ENCODE results near the gene COL18A1. TPM values are rescaled to one million over a fixed set of nuclear protein-coding genes. Genes with fewer than 3 reads are reported as not detected.

Gene COL18A1
- total and polyA plus RNA-seq, 2 of the 8 experiments (the other 6 are each of a cell fraction or from before 2014, with no cell fraction given), result 145 to 201 TPM

DNA sequence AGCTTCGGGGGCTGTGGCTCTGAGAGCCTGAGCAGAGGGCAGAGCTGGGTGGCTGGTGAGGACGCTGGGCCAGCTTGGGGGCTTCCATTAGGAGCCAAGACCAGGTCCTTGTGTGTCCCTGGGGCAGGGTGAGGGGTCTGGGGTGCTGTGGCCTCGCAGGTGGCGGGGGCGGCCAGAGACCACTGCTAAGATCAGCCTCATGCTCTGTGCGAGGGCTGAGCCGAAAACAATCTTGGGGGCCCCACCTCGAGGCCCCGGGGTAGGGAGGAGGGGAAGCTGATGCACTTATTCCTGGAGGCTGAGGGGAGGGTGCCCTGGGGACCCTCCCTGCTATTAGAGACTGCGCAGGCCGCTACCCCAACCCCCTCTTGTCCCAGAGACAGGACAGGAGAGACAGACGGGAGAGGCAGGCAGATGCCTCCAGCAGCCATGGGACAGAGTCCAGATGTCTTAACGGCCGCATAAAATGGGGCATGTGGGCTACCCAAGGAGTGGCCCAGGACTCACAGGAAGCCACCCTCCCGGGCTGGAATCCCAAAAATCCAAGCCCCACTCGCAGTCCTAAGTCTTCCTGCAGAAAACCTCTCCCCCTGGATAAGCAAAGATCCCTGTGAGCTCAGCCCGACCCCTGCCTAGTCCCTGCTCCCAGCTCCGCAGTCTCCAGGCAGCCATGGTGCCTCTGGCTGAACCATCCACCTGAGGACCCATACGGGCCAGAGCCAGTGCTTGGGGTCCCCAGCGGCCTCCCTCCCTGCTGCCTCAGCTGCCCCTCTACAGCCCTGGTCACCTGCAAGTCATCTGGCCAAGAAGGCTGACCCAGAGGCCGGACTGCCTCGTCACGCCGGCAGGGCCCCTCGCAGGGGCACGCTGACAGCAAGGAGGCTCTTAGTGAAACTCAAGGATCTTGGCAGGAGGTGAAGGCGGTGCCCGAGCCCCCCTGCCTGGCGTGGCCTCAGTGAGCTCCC, 43.6 kb upstream of the COL18A1 start (continued):
- TF ChIP-seq ATF2 (IDR thresholded peaks at IDR 0.05; ENCODE audit: low read length) (no peak), CEBPB (IDR thresholded peaks at IDR 0.05; ENCODE audit: low read depth, low read length) (no peak), TBP (IDR thresholded peaks at IDR 0.05; ENCODE audit: low read depth, low read length) (0 out of 2 replicates have a peak, but pooled peaks have one; percentile 27), RBBP5 (IDR thresholded peaks at IDR 0.05; ENCODE audit: borderline replicate concordance, low read depth, low read length) (no peak)

All from H1 (cell line).